Uterus (tissue), 2 donors: Measurements from ENCODE around the gene KCND3.

ENCODE experiments used
- POLR2A ChIP-seq, 2 donors: fragments of 450-650 bp; IDR thresholded peaks; one replicate each; pipeline ENCODE4 v1.6.1; 2016; ENCODE audit warnings: antibody characterized with exemption in 2 of 2, mild to moderate bottlenecking in 1 of 2, moderate library complexity in 1 of 2
- TF ChIP-seq, protein P1 (sequence below), 4 experiments: fragments of 200-600 bp in 2 of 4; fragments of 450-650 bp in 2 of 4; sonication (generic) in 2 of 4; IDR thresholded peaks; one replicate each; pipeline ENCODE4 v1.5.1; 2016 to 2019; ENCODE audit warnings: antibody characterized with exemption in 4 of 4, mild to moderate bottlenecking in 2 of 4, moderate library complexity in 1 of 4

DNA sequence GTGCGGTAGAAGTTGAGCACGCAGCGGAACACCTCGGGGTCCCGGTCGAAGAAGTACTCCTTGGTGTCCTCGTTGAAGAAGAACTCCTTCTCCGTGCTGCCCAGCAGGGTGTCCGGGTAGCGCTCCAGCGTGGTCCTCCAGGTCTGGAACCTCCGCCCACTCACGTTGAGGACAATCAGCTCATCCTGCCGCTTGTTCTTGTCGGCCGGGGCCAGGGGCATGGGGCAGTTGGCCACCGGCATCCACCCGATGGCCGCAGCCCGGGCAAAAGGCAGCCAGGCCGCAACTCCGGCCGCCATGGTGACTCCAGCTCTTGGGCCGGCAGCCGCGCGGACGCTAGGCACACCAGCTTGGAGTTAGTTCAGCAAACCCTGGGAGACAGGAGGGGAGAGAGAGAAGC, 7.0 kb downstream of the KCND3 start:
- TF ChIP-seq, protein P1, sequence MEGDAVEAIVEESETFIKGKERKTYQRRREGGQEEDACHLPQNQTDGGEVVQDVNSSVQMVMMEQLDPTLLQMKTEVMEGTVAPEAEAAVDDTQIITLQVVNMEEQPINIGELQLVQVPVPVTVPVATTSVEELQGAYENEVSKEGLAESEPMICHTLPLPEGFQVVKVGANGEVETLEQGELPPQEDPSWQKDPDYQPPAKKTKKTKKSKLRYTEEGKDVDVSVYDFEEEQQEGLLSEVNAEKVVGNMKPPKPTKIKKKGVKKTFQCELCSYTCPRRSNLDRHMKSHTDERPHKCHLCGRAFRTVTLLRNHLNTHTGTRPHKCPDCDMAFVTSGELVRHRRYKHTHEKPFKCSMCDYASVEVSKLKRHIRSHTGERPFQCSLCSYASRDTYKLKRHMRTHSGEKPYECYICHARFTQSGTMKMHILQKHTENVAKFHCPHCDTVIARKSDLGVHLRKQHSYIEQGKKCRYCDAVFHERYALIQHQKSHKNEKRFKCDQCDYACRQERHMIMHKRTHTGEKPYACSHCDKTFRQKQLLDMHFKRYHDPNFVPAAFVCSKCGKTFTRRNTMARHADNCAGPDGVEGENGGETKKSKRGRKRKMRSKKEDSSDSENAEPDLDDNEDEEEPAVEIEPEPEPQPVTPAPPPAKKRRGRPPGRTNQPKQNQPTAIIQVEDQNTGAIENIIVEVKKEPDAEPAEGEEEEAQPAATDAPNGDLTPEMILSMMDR (IDR thresholded peaks at IDR 0.05), result no peak
- TF ChIP-seq POLR2A (IDR thresholded peaks at IDR 0.05), result no peak
